Small intestine (tissue), 7 donors: ENCODE data around the gene MYL4. TPM values are rescaled to one million over a fixed set of nuclear protein-coding genes. Genes with fewer than 3 reads are reported as not detected.
"Not testable (repeated sequence)": the region's sequence is repeated elsewhere in the genome, so short reads cannot be mapped to it uniquely, and the experiment has no call there.

Experiments used
- DNase-seq, 2 donors: peaks; one replicate each; pipeline versions ENCODE4 v3.0.0 to v3.0.0-alpha.2; 2013
- FAIRE-seq: peaks from 2 replicates; lab custom pipeline; 2012; peaks lifted over from hg19 to GRCh38; lab: Jason Lieb, UNC
- H3K27ac ChIP-seq, 3 donors: one replicate each; pipeline ENCODE4 v1.5.1; 2013; ENCODE audit warnings: low read length in 2 of 3, mild to moderate bottlenecking in 2 of 3, control low read depth in 1 of 3, inconsistent platforms in 1 of 3, low read depth in 1 of 3, moderate library complexity in 1 of 3
- H3K27me3 ChIP-seq, 3 donors: one replicate each; pipeline ENCODE4 v1.6.1; 2013; ENCODE audit warnings: low read length in 3 of 3, inconsistent platforms in 1 of 3; ENCODE audit not compliant: control insufficient read depth in 3 of 3, insufficient read depth in 3 of 3
- H3K36me3 ChIP-seq, 3 donors: one replicate each; pipeline ENCODE4 v1.6.1; 2013; ENCODE audit warnings: low read length in 3 of 3, inconsistent platforms in 1 of 3, low read depth in 1 of 3, mild to moderate bottlenecking in 1 of 3, moderate library complexity in 1 of 3; ENCODE audit not compliant: control insufficient read depth in 3 of 3, insufficient read depth in 2 of 3
- H3K4me1 ChIP-seq, 3 donors: one replicate each; pipeline ENCODE4 v1.6.1; 2013; ENCODE audit warnings: low read length in 2 of 3, inconsistent platforms in 1 of 3, low read depth in 1 of 3, mild to moderate bottlenecking in 1 of 3, moderate library complexity in 1 of 3; ENCODE audit not compliant: control insufficient read depth in 3 of 3, insufficient read depth in 2 of 3
- H3K4me3 ChIP-seq, 3 donors: one replicate each; pipeline ENCODE4 v1.5.1; 2013; ENCODE audit warnings: low read length in 3 of 3, control low read depth in 1 of 3, inconsistent platforms in 1 of 3, low read depth in 1 of 3, mild to moderate bottlenecking in 1 of 3, moderate library complexity in 1 of 3
- H3K9me3 ChIP-seq, 2 donors: one replicate each; pipeline ENCODE4 v1.6.1; 2013; ENCODE audit warnings: low read depth in 1 of 2, low read length in 1 of 2; ENCODE audit not compliant: control insufficient read depth in 2 of 2, insufficient read depth in 1 of 2
- WGBS, 3 donors: extraction: QIAGEN DNeasy Blood & Tissue Kit; methylation state at CpG; one replicate each; pipeline ENCODE4 v1.1.7; 2013; 5-methylcytosine and 5-hydroxymethylcytosine counted together
- polyA plus RNA-seq, 4 donors: library from polyadenylated mRNA; stranded (reverse) in 3 of 4; unstranded in 1 of 4; fragments of 200-250 nt in 3 of 4; fragments of 120-200 nt in 1 of 4; gene quantifications; one replicate each; pipeline versions ENCODE4 v1.2.1 to v1.2.3, GENCODE V29; 2013
- donor health status: healthy with polysubstance abuse.
- donor health status: control.
- donor health status: control.
- donor health status: Bipolar disorder and iron deficiency.
- donor health status: healthy.

The MYL4 gene
- polyA plus RNA-seq, 4 donors, result 0.31 to 5.5 TPM; not detected in 2

DNA sequence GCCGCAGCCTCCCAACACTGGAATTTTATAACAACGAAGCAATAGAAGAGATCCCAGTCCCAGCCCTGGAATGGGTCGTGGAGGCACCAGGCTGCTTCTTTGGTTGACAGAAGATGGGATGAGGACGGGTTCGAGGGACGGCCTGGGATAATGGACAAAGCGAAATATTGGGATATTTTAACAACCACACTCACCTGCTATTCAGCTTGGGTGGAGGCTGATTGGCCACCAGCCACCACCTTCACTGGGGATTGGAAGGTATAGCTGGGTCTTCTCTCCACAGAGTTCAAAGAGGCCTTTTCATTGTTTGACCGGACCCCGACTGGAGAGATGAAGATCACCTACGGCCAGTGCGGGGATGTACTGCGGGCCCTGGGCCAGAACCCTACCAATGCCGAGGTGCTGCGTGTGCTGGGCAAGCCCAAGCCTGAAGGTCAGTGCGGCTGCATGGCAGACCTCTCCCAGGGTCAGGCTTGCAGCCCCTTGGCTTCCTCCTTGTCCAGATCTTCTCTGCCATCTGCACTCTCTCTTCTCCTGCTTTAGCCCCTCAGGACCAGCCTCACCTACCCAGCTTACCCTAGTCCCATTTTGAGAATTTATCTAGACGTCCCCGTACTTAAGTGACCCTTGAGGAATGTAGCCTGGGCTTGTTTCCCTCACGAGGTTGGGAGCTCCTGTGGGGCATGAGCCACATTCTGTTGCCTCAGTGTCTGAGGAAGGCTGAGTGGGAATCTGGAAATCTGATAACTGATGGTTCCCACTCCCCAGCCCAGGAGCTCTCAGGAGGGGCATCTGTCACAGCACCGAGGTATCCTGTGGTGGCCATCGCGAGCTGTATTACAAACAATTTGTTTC lies 10.7 kb downstream of the MYL4 start:
- no peak overlapping the region for H3K4me3 ChIP-seq
- H3K9me3 ChIP-seq, result peaks cover 0 to 11% of the 10 kb centered on the region in 2 donors
- peaks cover 6 to 46% (median 10%) of the 10 kb centered on the region in 3 donors for H3K4me1 ChIP-seq
- no peak for FAIRE-seq
- H3K27me3 ChIP-seq, result peaks cover 0 to 2% (median 0%) of the 10 kb centered on the region in 3 donors
- H3K36me3 ChIP-seq, result no peaks in the 10 kb centered on the region
- WGBS, 3 donors, result 91 to 94% (median 92%) methylated on average over 19 to 21 of the region's 21 CpGs
- DNase-seq, result no peak
- no peak overlapping the region for H3K27ac ChIP-seq

DNA sequence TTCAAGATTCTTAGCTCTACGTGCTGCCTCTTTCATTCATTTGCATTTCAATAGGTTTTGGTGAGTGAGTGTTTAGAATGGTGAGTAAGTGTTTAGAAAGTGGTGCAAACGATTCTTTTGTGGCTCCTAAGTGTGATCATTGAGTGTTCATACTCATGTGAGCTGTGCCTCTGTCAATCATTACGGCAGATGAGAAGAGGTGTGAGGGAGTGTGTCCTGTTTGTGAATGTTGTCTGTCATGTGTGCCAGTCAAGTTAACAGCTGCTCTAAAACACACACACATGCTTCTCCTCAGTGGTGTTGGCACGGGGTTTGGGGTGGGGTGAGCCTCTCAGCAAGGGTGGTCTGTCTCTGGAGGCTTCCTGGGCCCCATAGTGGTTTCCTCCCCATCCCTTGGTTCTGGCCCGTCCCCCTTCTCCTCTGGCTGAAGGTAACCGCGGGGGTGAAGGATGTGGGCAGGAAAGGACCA lies 11.4 kb downstream of the MYL4 start:
- Histone ChIP-seq H3K4me1 (peaks cover 10 to 52% (median 12%) of the 10 kb centered on the region in 3 donors), H3K9me3 (peaks cover 0 to 13% of the 10 kb centered on the region in 2 donors), H3K4me3 (no peak overlapping the region), H3K27me3 (peaks cover 0 to 2% (median 0%) of the 10 kb centered on the region in 3 donors), H3K27ac (no peak overlapping the region), H3K36me3 (no peaks in the 10 kb centered on the region)
- FAIRE-seq, result no peak
- WGBS, 3 donors, result 51 to 81% (median 57%) methylated on average over 7 of the region's 7 CpGs
- DNase-seq, result no peak

DNA sequence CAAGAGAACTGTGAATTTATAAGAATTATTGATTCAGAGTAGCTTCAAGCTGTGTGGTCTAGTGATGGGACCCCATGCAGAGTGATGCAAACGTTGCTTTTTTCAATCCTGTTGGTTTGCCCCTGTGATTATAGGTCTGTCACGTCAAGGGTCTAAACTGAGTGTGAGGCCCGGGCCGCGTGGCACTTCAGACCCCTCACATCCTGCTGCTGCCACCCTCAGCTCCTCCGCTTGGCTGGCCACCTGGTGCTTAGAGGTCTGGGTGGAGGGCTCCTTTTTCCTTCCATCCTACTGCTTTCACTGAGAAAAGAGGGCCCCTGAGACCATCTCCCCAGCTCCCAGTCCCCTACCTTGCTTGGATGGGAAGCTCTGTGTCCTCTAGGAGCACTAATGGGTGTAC lies 12.0 kb downstream of the MYL4 start:
- Histone ChIP-seq H3K36me3 (no peaks in the 10 kb centered on the region), H3K27ac (no peak overlapping the region), H3K4me1 (peaks cover 11 to 55% (median 12%) of the 10 kb centered on the region in 3 donors), H3K4me3 (no peak overlapping the region), H3K9me3 (peaks cover 0 to 13% of the 10 kb centered on the region in 2 donors), H3K27me3 (peaks cover 0 to 2% (median 0%) of the 10 kb centered on the region in 3 donors)
- 82 to 96% (median 82%) methylated on average over 6 of the region's 6 CpGs for WGBS, 3 donors
- no peak for FAIRE-seq
- DNase-seq, result no peak

DNA sequence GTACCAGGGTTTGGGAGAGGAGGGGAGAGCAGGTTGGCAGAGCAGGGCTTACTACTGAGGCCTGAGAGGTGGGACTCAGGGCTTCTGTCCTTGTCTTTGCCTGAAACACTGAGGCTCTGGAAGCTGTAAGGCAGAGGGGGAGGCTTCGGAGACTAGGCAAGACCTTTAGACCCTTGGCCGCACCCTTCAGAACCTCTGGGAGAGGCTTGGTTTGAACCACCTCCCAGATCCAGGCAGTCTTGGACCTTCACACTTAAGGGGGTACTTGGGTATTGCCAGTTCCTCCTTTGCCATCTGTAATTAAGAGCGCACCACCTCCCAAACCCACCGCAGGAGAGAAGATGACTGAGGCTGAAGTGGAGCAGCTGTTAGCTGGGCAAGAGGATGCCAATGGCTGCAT lies 12.9 kb downstream of the MYL4 start:
- H3K4me1 ChIP-seq, result peaks cover 11 to 56% (median 12%) of the 10 kb centered on the region in 3 donors
- H3K27ac ChIP-seq, result no peak overlapping the region
- DNase-seq, result peak; percentile 41 to 79
- H3K36me3 ChIP-seq, result no peaks in the 10 kb centered on the region
- no peak for FAIRE-seq
- H3K9me3 ChIP-seq, result peaks cover 0 to 13% of the 10 kb centered on the region in 2 donors
- WGBS, 3 donors, result 39 to 85% (median 72%) methylated on average over 4 of the region's 4 CpGs
- no peak overlapping the region for H3K4me3 ChIP-seq
- peaks cover 0 to 2% (median 0%) of the 10 kb centered on the region in 3 donors for H3K27me3 ChIP-seq

DNA sequence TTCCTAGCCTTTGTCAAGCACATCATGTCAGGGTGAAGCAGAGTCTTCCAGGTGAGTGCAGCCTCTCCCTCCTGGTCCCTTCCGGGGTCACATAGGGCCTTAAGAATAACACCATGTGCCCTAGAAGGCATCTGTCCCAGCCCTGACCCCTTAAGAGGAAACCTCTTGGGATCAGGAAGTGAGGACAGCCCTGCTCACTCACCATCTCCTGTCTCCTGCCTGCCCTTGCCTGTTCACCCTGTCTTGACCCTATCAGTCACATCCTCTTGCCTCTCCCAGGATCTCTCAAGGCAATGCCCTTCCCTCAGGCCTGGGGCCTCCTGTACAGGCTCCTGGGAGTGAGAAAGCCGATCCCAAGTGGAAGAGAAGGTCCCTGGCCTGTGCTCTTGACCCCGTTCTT lies 13.9 kb downstream of the MYL4 start:
- Histone ChIP-seq H3K4me3 (no peak overlapping the region), H3K4me1 (peaks cover 11 to 56% (median 12%) of the 10 kb centered on the region in 3 donors), H3K27ac (peak overlapping the region in 2 of 3 donors; percentile 6 to 50), H3K27me3 (peaks cover 0 to 2% (median 0%) of the 10 kb centered on the region in 3 donors), H3K9me3 (peaks cover 0 to 13% of the 10 kb centered on the region in 2 donors), H3K36me3 (no peaks in the 10 kb centered on the region)
- WGBS, 3 donors, result 86 to 95% (median 90%) methylated on average over 3 of the region's 3 CpGs
- DNase-seq (no peak), FAIRE-seq (no peak)

DNA sequence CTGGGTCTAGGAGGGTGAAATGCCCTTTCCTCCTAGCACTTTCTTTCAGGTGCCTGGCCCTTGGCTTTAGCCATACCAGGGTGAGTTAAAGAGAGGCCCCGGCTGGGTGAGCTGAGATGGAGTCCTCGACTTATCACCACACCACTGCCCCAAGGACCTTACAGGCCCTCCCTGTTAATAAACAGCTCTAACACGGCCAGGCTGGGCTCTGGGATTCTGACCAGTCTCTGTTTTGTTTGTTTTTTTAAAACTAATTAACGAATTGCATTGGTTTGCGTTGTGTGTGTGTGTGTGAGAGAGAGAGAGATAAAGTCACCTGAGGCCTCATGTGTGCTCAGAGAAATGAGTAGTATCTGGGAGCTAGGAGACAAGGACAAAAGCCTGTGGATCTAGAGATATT lies 14.3 kb downstream of the MYL4 start:
- WGBS, 3 donors, result 80 to 83% (median 82%) methylated on average over 5 of the region's 5 CpGs

DNA sequence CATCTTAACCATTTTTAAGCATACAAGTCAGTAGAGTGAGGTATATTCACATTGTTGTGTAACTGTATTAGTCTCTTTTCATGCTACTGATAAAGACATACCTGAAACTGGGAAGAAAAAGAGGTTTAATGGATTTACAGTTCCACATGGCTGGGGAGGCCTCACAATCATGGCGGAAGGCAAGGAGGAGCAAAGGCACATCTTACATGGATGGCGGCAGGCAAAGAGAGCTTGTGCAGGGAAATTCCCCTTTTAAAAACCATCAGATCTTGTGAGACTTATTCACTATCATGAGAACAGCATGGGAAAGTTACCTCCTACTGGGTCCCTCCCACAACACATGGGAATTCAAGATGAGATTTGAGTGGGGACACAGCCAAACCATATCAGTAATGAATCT lies 14.9 kb downstream of the MYL4 start:
- H3K4me3 ChIP-seq, H3K36me3 ChIP-seq, FAIRE-seq, DNase-seq, H3K27me3 ChIP-seq: not testable (repeated sequence)
- 96 to 100% (median 98%) methylated on average over 2 of the region's 2 CpGs for WGBS, 3 donors
- peak overlapping the region in 1 of 3 donors; percentile 27 for H3K27ac ChIP-seq
- peaks cover 11 to 52% (median 12%) of the 10 kb centered on the region in 3 donors for H3K4me1 ChIP-seq
- peaks cover 0 to 13% of the 10 kb centered on the region in 2 donors for H3K9me3 ChIP-seq

More for the DNA sequence above, 14.3 kb downstream of the MYL4 start:
- peaks cover 11 to 56% (median 12%) of the 10 kb centered on the region in 3 donors for H3K4me1 ChIP-seq
- H3K27me3 ChIP-seq, result peaks cover 0 to 2% (median 0%) of the 10 kb centered on the region in 3 donors
- no peaks in the 10 kb centered on the region for H3K36me3 ChIP-seq
- H3K4me3 ChIP-seq, result no peak overlapping the region
- H3K9me3 ChIP-seq, result peaks cover 0 to 13% of the 10 kb centered on the region in 2 donors
- peak overlapping the region in 2 of 3 donors; percentile 6 to 50 for H3K27ac ChIP-seq
- FAIRE-seq (no peak), DNase-seq (peak in 1 of 2 donors; percentile 41)

DNA sequence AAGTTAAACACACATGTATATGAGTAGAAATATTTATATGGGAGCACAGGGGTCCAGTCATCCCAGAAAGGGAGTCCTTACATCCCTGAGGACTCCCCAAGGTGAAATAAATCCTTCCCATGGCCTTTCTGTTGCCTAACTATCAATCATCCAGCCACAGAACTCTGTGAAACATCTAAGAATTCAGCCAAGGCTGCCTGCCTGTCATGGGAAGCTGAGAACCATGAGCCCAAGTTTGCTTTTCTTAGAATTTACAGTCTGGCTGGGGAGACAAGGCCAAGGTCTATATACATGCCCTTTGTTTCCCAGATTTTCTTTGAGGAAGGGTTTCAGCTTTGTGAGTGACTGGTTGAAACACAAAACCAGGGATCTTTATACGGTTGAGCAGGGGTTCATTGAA lies 15.8 kb downstream of the MYL4 start:
- Histone ChIP-seq H3K27ac (peak overlapping the region; percentile 13 to 83 (median 43)), H3K4me3 (no peak overlapping the region), H3K4me1 (peaks cover 11 to 44% (median 12%) of the 10 kb centered on the region in 3 donors), H3K36me3 (no peaks in the 10 kb centered on the region), H3K9me3 (peaks cover 0 to 13% of the 10 kb centered on the region in 2 donors), H3K27me3 (peaks cover 0 to 2% (median 0%) of the 10 kb centered on the region in 3 donors)
- DNase-seq (no peak), FAIRE-seq (no peak)
- 19 to 43% (median 22%) methylated on average over 1 of the region's 1 CpG for WGBS, 3 donors
